SKM-1 treated with dmso at 0.1 percent for 144 hours (cell line): ENCODE measurements around the gene COMMD10.
"Not testable (repeated sequence)": the region's sequence is repeated elsewhere in the genome, so short reads cannot be mapped to it uniquely, and the experiment has no call there.

ENCODE experiments used
- DNase-seq: peaks from one replicate; lab custom pipeline; 2025; ENCODE audit not compliant: unreplicated experiment; lab: John Stamatoyannopoulos, UW

COMMD10 gene

GRCh38 chr5:116097301-116097700, 12.5 kb downstream of the COMMD10 start:
- DNase-seq: no peak

GRCh38 chr5:116098998-116099397, 14.2 kb downstream of the COMMD10 start:
- no peak for DNase-seq

GRCh38 chr5:116104941-116105340, 20.1 kb downstream of the COMMD10 start:
- DNase-seq: not testable (repeated sequence)

GRCh38 chr5:116115163-116115562, 30.3 kb downstream of the COMMD10 start:
- DNase-seq: no peak

- DNase-seq: no peak
Observed at GRCh38 chr5:116130471-116130870, 45.6 kb downstream of the COMMD10 start.

- no peak for DNase-seq
Observed at GRCh38 chr5:116130976-116131375, 46.2 kb downstream of the COMMD10 start.

GRCh38 chr5:116133281-116133680, 48.5 kb downstream of the COMMD10 start:
- DNase-seq: no peak

- no peak for DNase-seq
Observed at GRCh38 chr5:116135344-116135743, 50.5 kb downstream of the COMMD10 start.

- peak; percentile 28 for DNase-seq
Observed at GRCh38 chr5:116137544-116138378, 52.9 kb downstream of the COMMD10 start.

- DNase-seq: no peak
Observed at GRCh38 chr5:116142495-116142894, 57.7 kb downstream of the COMMD10 start.

GRCh38 chr5:116144103-116144502, 59.3 kb downstream of the COMMD10 start:
- no peak for DNase-seq

- no peak for DNase-seq
Observed at GRCh38 chr5:116144991-116145390, 60.2 kb downstream of the COMMD10 start.

- no peak for DNase-seq
Observed at GRCh38 chr5:116145416-116145815, 60.6 kb downstream of the COMMD10 start.

- no peak for DNase-seq
Observed at GRCh38 chr5:116152169-116152568, 67.3 kb downstream of the COMMD10 start.

- DNase-seq: no peak
Observed at GRCh38 chr5:116153687-116154174, 68.9 kb downstream of the COMMD10 start.

- no peak for DNase-seq
Observed at GRCh38 chr5:116154252-116154651, 69.4 kb downstream of the COMMD10 start.

- no peak for DNase-seq
Observed at GRCh38 chr5:116154931-116155330, 70.1 kb downstream of the COMMD10 start.

GRCh38 chr5:116157902-116158301, 73.1 kb downstream of the COMMD10 start:
- DNase-seq: no peak

GRCh38 chr5:116159006-116159405, 74.2 kb downstream of the COMMD10 start:
- DNase-seq: no peak

- no peak for DNase-seq
Observed at GRCh38 chr5:116174111-116174510, 89.3 kb downstream of the COMMD10 start.

GRCh38 chr5:116176121-116176520, 91.3 kb downstream of the COMMD10 start:
- DNase-seq: no peak

- no peak for DNase-seq
Observed at GRCh38 chr5:116178925-116179324, 94.1 kb downstream of the COMMD10 start.

- DNase-seq: no peak
Observed at GRCh38 chr5:116209166-116209565, 124.3 kb downstream of the COMMD10 start.
